Testis (tissue), 3 donors: Measurements from ENCODE around the gene TRPV6. TPM values are rescaled to one million over a fixed set of nuclear protein-coding genes. Genes with fewer than 3 reads are reported as not detected.

Experiments
- DNase-seq: peaks from one replicate; pipeline ENCODE4 v3.0.0-alpha.2; 2019
- H3K27ac ChIP-seq, 2 donors: fragments of 200-600 bp; sonication (generic); one replicate each; pipeline ENCODE4 v1.5.1; 2019
- H3K27me3 ChIP-seq: fragments of 200-600 bp; sonication (generic); one replicate; pipeline ENCODE4 v1.5.1; 2019
- H3K36me3 ChIP-seq: fragments of 200-600 bp; sonication (generic); one replicate; pipeline ENCODE4 v1.5.1; 2017; ENCODE audit warnings: low read depth; ENCODE audit errors: missing control alignments
- H3K4me1 ChIP-seq: fragments of 200-600 bp; sonication (generic); one replicate; pipeline ENCODE4 v1.5.1; 2019
- H3K4me3 ChIP-seq, 2 donors: fragments of 200-600 bp; sonication (generic); one replicate each; pipeline ENCODE4 v1.5.1; 2017 to 2019
- H3K9me3 ChIP-seq: fragments of 200-600 bp; sonication (generic); one replicate; pipeline ENCODE4 v1.5.1; 2017
- POLR2A ChIP-seq: fragments of 450-650 bp; IDR thresholded peaks from one replicate; pipeline ENCODE4 v1.6.1; 2017; ENCODE audit warnings: antibody characterized with exemption, mild to moderate bottlenecking, moderate library complexity
- whole genome bisulfite sequencing, 2 donors: methylation state at CpG; one replicate each; pipeline ENCODE4 v1.1.5; 2018; 5-methylcytosine and 5-hydroxymethylcytosine counted together
- intact Hi-C: fragments of 100-400 bp; cut with DNase I; formaldehyde crosslinking; loops from one replicate; pipeline ENCODE4 v1.15.1; 2023; ENCODE audit warnings: low total_unique reads
- polyA plus RNA-seq: library from polyadenylated mRNA; stranded (reverse); fragments of 350-450 nt; fragmentation: Illumina TruSeq; extraction: RNeasy Lipid Tissue Mini Kit (QIAGEN cat#74804); gene quantifications from one replicate; pipeline ENCODE4 v1.2.3, GENCODE V29; 2014; ENCODE audit warnings: low read depth, low replicate concordance; ENCODE audit not compliant: insufficient read depth
- total RNA-seq, 2 donors: library from RNA; depleted of rRNA; stranded (reverse); fragments of >200 nt; gene quantifications; one replicate each; pipeline ENCODE4 v1.2.3, GENCODE V29; 2016
- TF ChIP-seq, protein P1 (sequence below), 3 experiments: fragments of 450-650 bp in 2 of 3; fragments of 200-600 bp in 1 of 3; sonication (generic) in 1 of 3; IDR thresholded peaks; one replicate each; pipeline ENCODE4 v1.5.1; 2016 to 2019; ENCODE audit warnings: antibody characterized with exemption in 3 of 3, mild to moderate bottlenecking in 2 of 3, moderate library complexity in 1 of 3

TRPV6 gene
- total and polyA plus RNA-seq, 3 donors from 2014 or later: 2.2 to 4.5 (median 2.6) TPM

DNA sequence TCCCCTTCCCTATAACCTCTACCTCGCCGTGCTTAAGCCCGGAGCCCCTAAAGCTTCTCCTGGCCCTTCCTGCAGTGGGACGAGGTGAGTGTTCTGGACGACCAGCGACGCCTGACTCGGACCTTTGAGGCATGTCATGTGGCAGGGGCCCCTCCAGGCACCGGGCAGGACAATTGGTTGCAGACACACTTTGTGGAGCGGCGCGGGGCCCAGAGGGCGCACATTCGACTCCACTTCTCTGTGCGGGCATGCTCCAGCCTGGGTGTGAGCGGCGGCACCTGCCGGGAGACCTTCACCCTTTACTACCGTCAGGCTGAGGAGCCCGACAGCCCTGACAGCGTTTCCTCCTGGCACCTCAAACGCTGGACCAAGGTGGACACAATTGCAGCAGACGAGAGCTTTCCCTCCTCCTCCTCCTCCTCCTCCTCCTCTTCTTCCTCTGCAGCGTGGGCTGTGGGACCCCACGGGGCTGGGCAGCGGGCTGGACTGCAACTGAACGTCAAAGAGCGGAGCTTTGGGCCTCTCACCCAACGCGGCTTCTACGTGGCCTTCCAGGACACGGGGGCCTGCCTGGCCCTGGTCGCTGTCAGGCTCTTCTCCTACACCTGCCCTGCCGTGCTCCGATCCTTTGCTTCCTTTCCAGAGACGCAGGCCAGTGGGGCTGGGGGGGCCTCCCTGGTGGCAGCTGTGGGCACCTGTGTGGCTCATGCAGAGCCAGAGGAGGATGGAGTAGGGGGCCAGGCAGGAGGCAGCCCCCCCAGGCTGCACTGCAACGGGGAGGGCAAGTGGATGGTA lies 21.5 kb downstream of the TRPV6 start:
- Histone ChIP-seq H3K4me3 (no peak overlapping the region), H3K27ac (no peak overlapping the region), H3K4me1 (no peaks in the 10 kb centered on the region), H3K9me3 (no peaks in the 10 kb centered on the region), H3K36me3 (no peaks in the 10 kb centered on the region), H3K27me3 (no peaks in the 10 kb centered on the region)
- DNase-seq: no peak
- intact Hi-C loops: loop anchor here (10.0 kb wide), 1 partner anchor 141 kb away; no protein-coding TSS in a partner anchor
- TF ChIP-seq, protein P1, sequence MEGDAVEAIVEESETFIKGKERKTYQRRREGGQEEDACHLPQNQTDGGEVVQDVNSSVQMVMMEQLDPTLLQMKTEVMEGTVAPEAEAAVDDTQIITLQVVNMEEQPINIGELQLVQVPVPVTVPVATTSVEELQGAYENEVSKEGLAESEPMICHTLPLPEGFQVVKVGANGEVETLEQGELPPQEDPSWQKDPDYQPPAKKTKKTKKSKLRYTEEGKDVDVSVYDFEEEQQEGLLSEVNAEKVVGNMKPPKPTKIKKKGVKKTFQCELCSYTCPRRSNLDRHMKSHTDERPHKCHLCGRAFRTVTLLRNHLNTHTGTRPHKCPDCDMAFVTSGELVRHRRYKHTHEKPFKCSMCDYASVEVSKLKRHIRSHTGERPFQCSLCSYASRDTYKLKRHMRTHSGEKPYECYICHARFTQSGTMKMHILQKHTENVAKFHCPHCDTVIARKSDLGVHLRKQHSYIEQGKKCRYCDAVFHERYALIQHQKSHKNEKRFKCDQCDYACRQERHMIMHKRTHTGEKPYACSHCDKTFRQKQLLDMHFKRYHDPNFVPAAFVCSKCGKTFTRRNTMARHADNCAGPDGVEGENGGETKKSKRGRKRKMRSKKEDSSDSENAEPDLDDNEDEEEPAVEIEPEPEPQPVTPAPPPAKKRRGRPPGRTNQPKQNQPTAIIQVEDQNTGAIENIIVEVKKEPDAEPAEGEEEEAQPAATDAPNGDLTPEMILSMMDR (IDR thresholded peaks at IDR 0.05): no peak
- TF ChIP-seq POLR2A: no peak
- WGBS, 2 donors: 88 to 92% methylated on average over 28 to 37 of the region's 37 CpGs

DNA sequence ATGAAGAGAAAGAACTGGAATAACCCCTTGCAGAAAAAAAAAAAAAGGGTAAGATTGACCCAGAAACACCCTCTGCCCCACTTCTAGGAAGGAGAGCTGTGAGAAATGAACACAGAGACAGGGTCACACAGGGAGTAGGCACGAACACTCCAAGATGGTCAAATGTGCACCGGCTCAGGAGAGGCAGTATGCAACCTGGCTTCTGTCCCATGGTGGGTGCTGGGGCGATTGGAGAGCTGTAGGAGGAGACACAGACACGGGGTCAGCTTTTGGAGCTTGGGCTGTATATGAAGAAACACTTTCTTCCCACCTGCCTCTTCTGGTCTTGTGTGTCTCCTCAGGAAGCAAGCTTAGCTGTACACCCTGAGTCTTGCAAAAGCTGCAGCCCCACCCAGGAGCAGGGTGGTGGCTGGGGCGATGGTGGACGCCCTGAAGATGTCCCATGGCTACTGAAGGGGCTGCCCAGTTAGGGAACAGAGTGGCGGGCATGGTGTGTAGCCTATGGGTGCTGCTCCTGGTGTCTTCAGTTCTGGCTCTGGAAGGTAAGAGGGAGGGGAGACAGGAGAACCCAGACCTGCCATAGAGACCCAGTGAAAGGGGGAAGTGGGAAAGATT lies 22.7 kb downstream of the TRPV6 start:
- WGBS, 2 donors: 85% methylated on average over 7 of the region's 7 CpGs
- intact Hi-C loops: loop anchor here (10.0 kb wide), 1 partner anchor 142 kb away; no protein-coding TSS in a partner anchor
- DNase-seq: no peak

DNA sequence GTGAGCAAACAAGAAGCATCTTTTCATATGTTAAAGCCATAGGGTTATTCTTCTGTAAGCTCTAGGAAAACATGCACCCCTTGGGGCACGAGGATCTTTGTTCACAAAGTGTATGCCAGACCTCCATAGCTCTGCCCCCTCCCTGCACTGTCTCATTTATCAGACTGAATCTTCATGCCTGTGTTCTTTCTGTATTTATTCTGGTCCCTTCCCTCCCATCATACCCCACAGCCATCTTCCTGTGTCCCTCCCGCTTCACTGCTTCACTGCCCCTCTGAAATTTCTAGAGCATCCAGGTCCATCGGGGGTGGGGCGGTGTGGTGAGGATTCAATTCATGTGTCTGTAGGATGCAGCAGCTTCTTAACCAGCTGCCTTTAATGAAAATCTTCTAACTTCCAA lies 23.2 kb downstream of the TRPV6 start:
- TF ChIP-seq POLR2A: no peak
- TF ChIP-seq, protein P1 (IDR thresholded peaks at IDR 0.05): no peak
- WGBS, 2 donors: 94 to 95% methylated on average over 4 of the region's 4 CpGs
- no peaks in the 10 kb centered on the region for H3K4me1 ChIP-seq
- H3K36me3 ChIP-seq: no peaks in the 10 kb centered on the region
- no peak for DNase-seq
- H3K27me3 ChIP-seq: no peaks in the 10 kb centered on the region
- intact Hi-C loops: loop anchor here (10.0 kb wide), 1 partner anchor 142 kb away; no protein-coding TSS in a partner anchor
- H3K4me3 ChIP-seq: no peak overlapping the region
- H3K27ac ChIP-seq: no peak overlapping the region
- no peaks in the 10 kb centered on the region for H3K9me3 ChIP-seq

More for the DNA sequence above, 22.7 kb downstream of the TRPV6 start:
- Histone ChIP-seq H3K36me3 (no peaks in the 10 kb centered on the region), H3K4me1 (no peaks in the 10 kb centered on the region), H3K4me3 (no peak overlapping the region), H3K9me3 (no peaks in the 10 kb centered on the region), H3K27me3 (no peaks in the 10 kb centered on the region), H3K27ac (no peak overlapping the region)
- TF ChIP-seq POLR2A: no peak
- TF ChIP-seq, protein P1 (IDR thresholded peaks at IDR 0.05): no peak

DNA sequence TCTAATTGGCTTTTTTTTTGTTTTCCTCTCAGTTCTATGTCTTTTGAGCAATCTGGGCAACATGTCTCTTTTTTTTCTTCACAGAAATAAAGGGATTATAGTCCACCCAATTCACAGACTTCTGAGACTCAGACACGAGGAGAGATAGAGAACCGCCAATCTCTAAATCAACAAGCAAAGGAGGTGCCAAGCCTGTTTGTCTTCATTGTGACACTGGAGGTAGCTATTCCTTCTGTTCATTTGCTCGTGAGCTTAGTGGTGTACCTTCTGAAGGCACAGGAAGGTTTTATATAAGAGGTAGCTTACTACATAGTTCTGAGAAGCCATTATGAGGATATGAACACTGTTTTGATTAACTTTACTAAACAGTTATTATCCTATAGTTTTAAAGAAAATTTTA lies 24.6 kb downstream of the TRPV6 start:
- Histone ChIP-seq H3K27me3 (no peaks in the 10 kb centered on the region), H3K36me3 (no peaks in the 10 kb centered on the region), H3K4me3 (no peak overlapping the region), H3K9me3 (no peaks in the 10 kb centered on the region), H3K27ac (no peak overlapping the region), H3K4me1 (peaks cover 2% of the 10 kb centered on the region)
- WGBS, 2 donors: 72 to 82% methylated on average over 3 of the region's 3 CpGs
- DNase-seq: no peak
- intact Hi-C loops: loop anchor here (10.0 kb wide), 1 partner anchor 144 kb away; no protein-coding TSS in a partner anchor
- TF ChIP-seq POLR2A: no peak
- TF ChIP-seq, protein P1 (IDR thresholded peaks at IDR 0.05): no peak
